H1 (cell line): ENCODE measurements around the gene KHDRBS2. TPM values are rescaled to one million over a fixed set of nuclear protein-coding genes. Genes with fewer than 3 reads are reported as not detected.

Experiments
- CTCF ChIA-PET: fragments of 300-600 bp; sonication (Branson Sonifier 250); formaldehyde crosslinking; loops from one replicate; lab custom pipeline; 2021; ENCODE audit not compliant: partially characterized antibody; lab: Charles Lee
- POLR2A ChIA-PET: fragments of 300-600 bp; sonication (Branson Sonifier 250); formaldehyde crosslinking; loops from one replicate; lab custom pipeline; 2021; ENCODE audit warnings: inconsistent platforms; ENCODE audit not compliant: partially characterized antibody; lab: Charles Lee
- DNase-seq, 2 experiments: peaks; one replicate each; pipeline versions ENCODE4 v3.0.0 to v3.0.0-alpha.2; 2010 to 2022; ENCODE audit warnings: low spot score in 2 of 2, low read depth in 1 of 2, mixed read lengths in 1 of 2
- FAIRE-seq: peaks from 2 replicates; lab custom pipeline; 2011; peaks lifted over from hg19 to GRCh38; lab: Jason Lieb, UNC
- H2AFZ ChIP-seq: 2 replicates; pipeline ENCODE4 v1.8.1; 2012; ENCODE audit warnings: low read length, inconsistent platforms
- H2AK5ac ChIP-seq: 2 replicates; pipeline ENCODE4 v1.6.1; 2013; ENCODE audit warnings: low read depth, low read length
- H2BK120ac ChIP-seq: replicated peaks from 2 replicates; pipeline ENCODE3; 2013; ENCODE audit warnings: low read depth, low read length, inconsistent platforms
- H2BK12ac ChIP-seq: 2 replicates; pipeline ENCODE4 v1.6.1; 2013; ENCODE audit warnings: low read depth, low read length
- H2BK15ac ChIP-seq: 2 replicates; pipeline ENCODE4 v1.6.1; 2013; ENCODE audit warnings: low read length
- H2BK20ac ChIP-seq: 2 replicates; pipeline ENCODE4 v1.6.1; 2013; ENCODE audit warnings: low read length
- H2BK5ac ChIP-seq: 2 replicates; pipeline ENCODE4 v1.6.1; 2013; ENCODE audit warnings: low read depth, low read length
- H3K14ac ChIP-seq: 2 replicates; pipeline ENCODE4 v1.6.1; 2013; ENCODE audit warnings: inconsistent platforms; ENCODE audit not compliant: insufficient read length
- H3K18ac ChIP-seq: 2 replicates; pipeline ENCODE4 v1.6.1; 2013; ENCODE audit warnings: low read length; ENCODE audit errors: extremely low read depth
- H3K23ac ChIP-seq: 2 replicates; pipeline ENCODE4 v1.6.1; 2013; ENCODE audit warnings: inconsistent platforms; ENCODE audit not compliant: insufficient read length
- H3K23me2 ChIP-seq: 2 replicates; pipeline ENCODE4 v1.6.1; 2013; ENCODE audit warnings: low read depth, low read length
- H3K27ac ChIP-seq: 2 replicates; pipeline ENCODE4 v1.6.1; 2011; ENCODE audit warnings: low read depth, low read length, inconsistent platforms
- H3K27me3 ChIP-seq, 4 experiments: replicated peaks in 1 of 4; 1 replicate in 1 of 4; 2 replicates in 3 of 4; pipeline versions ENCODE4 v1.6.1 to v1.8.1; 2011 to 2013; ENCODE audit warnings: low read length in 3 of 4, mild to moderate bottlenecking in 3 of 4, inconsistent platforms in 2 of 4, mixed read lengths in 2 of 4, moderate library complexity in 1 of 4; ENCODE audit not compliant: control insufficient read depth in 3 of 4, insufficient read depth in 3 of 4; ENCODE audit errors: extremely low read depth in 1 of 4
- H3K36me3 ChIP-seq, 4 experiments: 2 replicates each; pipeline versions ENCODE4 v1.6.1 to v1.8.1; 2011 to 2013; ENCODE audit warnings: mild to moderate bottlenecking in 4 of 4, low read length in 3 of 4, moderate library complexity in 2 of 4, control low read depth in 1 of 4, inconsistent platforms in 1 of 4; ENCODE audit not compliant: insufficient read depth in 4 of 4, control insufficient read depth in 2 of 4
- H3K4ac ChIP-seq: replicated peaks from 2 replicates; pipeline ENCODE3; 2013; ENCODE audit warnings: low read length, low read depth, mixed read lengths, inconsistent platforms; ENCODE audit not compliant: insufficient read length
- H3K4me1 ChIP-seq, 4 experiments: replicated peaks in 1 of 4; 1 replicate in 1 of 4; 2 replicates in 3 of 4; pipeline versions ENCODE4 v1.6.1 to v1.8.1; 2011 to 2013; ENCODE audit warnings: low read length in 3 of 4, inconsistent platforms in 2 of 4, mixed read lengths in 1 of 4; ENCODE audit not compliant: insufficient read depth in 4 of 4, control insufficient read depth in 3 of 4
- H3K4me2 ChIP-seq, 2 experiments: 2 replicates each; pipeline versions ENCODE4 v1.6.1 to v1.8.1; 2011 to 2013; ENCODE audit warnings: low read depth in 2 of 2, low read length in 2 of 2, control low read depth in 1 of 2, inconsistent platforms in 1 of 2, mild to moderate bottlenecking in 1 of 2; ENCODE audit not compliant: insufficient read depth in 1 of 2
- H3K4me3 ChIP-seq, 4 experiments: fragments of 200-600, 300-600 bp in 1 of 4; sonication (generic), shearing (Covaris generic), sonication (Bioruptor Twin) in 1 of 4; 2 replicates each; pipeline versions ENCODE4 v1.5.1 to v1.8.1; 2011 to 2016; ENCODE audit warnings: low read length in 4 of 4, low read depth in 3 of 4, control low read depth in 2 of 4, inconsistent platforms in 2 of 4, mild to moderate bottlenecking in 2 of 4, mixed read lengths in 1 of 4, moderate library complexity in 1 of 4; ENCODE audit not compliant: insufficient read depth in 2 of 4; ENCODE audit errors: extremely low read depth in 1 of 4
- H3K56ac ChIP-seq: replicated peaks from 2 replicates; pipeline ENCODE3; 2013; ENCODE audit warnings: low read depth, mild to moderate bottlenecking, mixed read lengths, low read length, inconsistent platforms; ENCODE audit not compliant: insufficient read length
- H3K79me1 ChIP-seq: 2 replicates; pipeline ENCODE4 v1.6.1; 2013; ENCODE audit warnings: low read depth, low read length, control low read depth
- H3K79me2 ChIP-seq, 2 experiments: 2 replicates each; pipeline versions ENCODE4 v1.6.1 to v1.8.1; 2012 to 2013; ENCODE audit warnings: low read length in 2 of 2, mild to moderate bottlenecking in 2 of 2, inconsistent platforms in 1 of 2; ENCODE audit not compliant: insufficient read depth in 2 of 2, control insufficient read depth in 1 of 2
- H3K9ac ChIP-seq, 4 experiments: replicated peaks in 1 of 4; 1 replicate in 1 of 4; 2 replicates in 3 of 4; pipeline versions ENCODE4 v1.6.1 to v1.8.1; 2011 to 2013; ENCODE audit warnings: low read depth in 3 of 4, low read length in 3 of 4, control low read depth in 2 of 4, mild to moderate bottlenecking in 2 of 4, moderate library complexity in 2 of 4, inconsistent platforms in 1 of 4; ENCODE audit errors: extremely low read depth in 1 of 4
- H3K9me3 ChIP-seq, 2 experiments: 2 replicates each; pipeline versions ENCODE4 v1.6.1 to v1.8.1; 2012 to 2013; ENCODE audit warnings: mild to moderate bottlenecking in 2 of 2, moderate library complexity in 2 of 2, control low read depth in 1 of 2, inconsistent platforms in 1 of 2, low read depth in 1 of 2, low read length in 1 of 2, mixed read lengths in 1 of 2; ENCODE audit not compliant: insufficient read depth in 2 of 2
- H4K20me1 ChIP-seq, 2 experiments: replicated peaks in 1 of 2; 2 replicates each; pipeline versions ENCODE3 to v1.8.1; 2011 to 2013; ENCODE audit warnings: inconsistent platforms in 2 of 2, low read length in 2 of 2, mild to moderate bottlenecking in 1 of 2; ENCODE audit not compliant: insufficient read depth in 2 of 2, control insufficient read depth in 1 of 2
- H4K5ac ChIP-seq: 2 replicates; pipeline ENCODE4 v1.6.1; 2013; ENCODE audit warnings: low read length, low read depth, mixed read lengths, inconsistent platforms; ENCODE audit not compliant: insufficient read length
- H4K8ac ChIP-seq: 2 replicates; pipeline ENCODE4 v1.8.0; 2013; ENCODE audit warnings: mild to moderate bottlenecking, moderate library complexity, low read length, inconsistent platforms; ENCODE audit not compliant: insufficient read depth; ENCODE audit errors: extremely low read depth
- H4K91ac ChIP-seq: replicated peaks from 2 replicates; pipeline ENCODE3; 2013; ENCODE audit warnings: low read length, mixed read lengths, inconsistent platforms; ENCODE audit not compliant: insufficient read length
- BRCA1 ChIP-seq: IDR thresholded peaks from 2 replicates; pipeline ENCODE4 v1.6.1; 2012; ENCODE audit warnings: low read depth, low read length, improper control_type of control experiment
- CTBP2 ChIP-seq: IDR thresholded peaks from 2 replicates; pipeline ENCODE4 v1.7.0; 2011; ENCODE audit warnings: borderline replicate concordance, mild to moderate bottlenecking, moderate library complexity, mixed read lengths, low read length; ENCODE audit not compliant: insufficient read depth, insufficient read length
- GABPA ChIP-seq: IDR thresholded peaks from 2 replicates; pipeline ENCODE4 v1.6.1; 2011; ENCODE audit warnings: mild to moderate bottlenecking, low read length, moderate library complexity, borderline replicate concordance; ENCODE audit not compliant: insufficient read depth
- GTF2F1 ChIP-seq: IDR thresholded peaks from 2 replicates; pipeline ENCODE4 v1.6.1; 2012; ENCODE audit warnings: low read depth, low read length, improper control_type of control experiment, borderline replicate concordance
- SP4 ChIP-seq: IDR thresholded peaks from 2 replicates; pipeline ENCODE4 v1.6.1; 2012; ENCODE audit warnings: low read length, inconsistent platforms
- TBP ChIP-seq: IDR thresholded peaks from 2 replicates; pipeline ENCODE4 v1.6.1; 2011; ENCODE audit warnings: low read depth, low read length, improper control_type of control experiment
- TCF12 ChIP-seq: IDR thresholded peaks from 2 replicates; pipeline ENCODE4 v1.6.1; 2011; ENCODE audit warnings: low read depth, mild to moderate bottlenecking, low read length
- WGBS, 2 experiments: shearing (Covaris generic) in 1 of 2; methylation state at CpG; one replicate each; pipeline versions ENCODE4 v1.1.6 to v1.1.7; 2013 to 2015; ENCODE audit warnings: low lambda C conversion rate in 2 of 2, mixed read lengths in 2 of 2, inconsistent platforms in 1 of 2, low coverage in 1 of 2, missing lambda C conversion rate in 1 of 2; ENCODE audit not compliant: insufficient replicate concordance in 2 of 2, insufficient coverage in 1 of 2, insufficient read length in 1 of 2; ENCODE audit errors: extremely low coverage in 1 of 2, missing lambda C conversion rate in 1 of 2; 5-methylcytosine and 5-hydroxymethylcytosine counted together
- polyA plus RNA-seq, 7 experiments: library from polyadenylated mRNA; depleted of rRNA in 3 of 7; stranded (reverse) in 5 of 7; unstranded in 2 of 7; fragments of >200 nt in 5 of 7; fragments of 200-250 nt in 2 of 7; gene quantifications; 1 replicate in 5 of 7; 2 replicates in 1 of 7; 4 replicates in 1 of 7; pipeline versions ENCODE4 v1.2.1 to v1.2.3, GENCODE V29; 2011 to 2013; ENCODE audit warnings: missing spikeins in 2 of 7, mixed read lengths in 2 of 7
- total RNA-seq: library from RNA; stranded (reverse); fragmentation: NEBNext Ultra II Directional; extraction: Animal tissue kit (Norgen Biotek cat#: 25700); gene quantifications from 2 replicates; pipeline ENCODE4 v1.2.1, GENCODE V29; 2021
- TF ChIP-seq, protein P1 (sequence below): IDR thresholded peaks from 2 replicates; pipeline ENCODE4 v1.6.1; 2011; ENCODE audit warnings: low read depth, mild to moderate bottlenecking, low read length; ENCODE audit not compliant: insufficient read depth
- TF ChIP-seq, protein P2 (sequence below): IDR thresholded peaks from 2 replicates; pipeline ENCODE4 v1.6.1; 2012; ENCODE audit warnings: inconsistent platforms

Gene KHDRBS2
- total and polyA plus RNA-seq, 2 of the 8 experiments (the other 6 are each of a cell fraction or from before 2014, with no cell fraction given) = 5.2 to 7.7 TPM

DNA sequence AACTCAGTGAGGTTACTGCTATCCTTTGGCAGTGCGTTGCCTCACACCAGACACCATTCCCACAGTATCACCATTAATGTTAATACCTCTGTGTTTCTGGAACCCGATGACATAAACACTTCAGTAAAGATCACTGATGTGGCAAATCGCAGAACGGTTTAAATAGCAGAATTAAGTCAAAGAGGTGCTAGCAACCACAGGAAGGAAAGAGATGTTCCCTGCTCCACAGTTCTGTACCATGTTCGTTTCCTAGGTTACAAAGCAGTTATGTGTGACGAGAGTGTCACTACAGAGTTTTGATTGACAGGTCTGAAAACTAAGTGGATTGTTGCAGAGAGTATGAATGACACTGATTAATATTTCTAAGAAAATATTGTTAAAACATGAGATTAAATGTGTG, 272.3 kb downstream of the KHDRBS2 start:
- no peak for DNase-seq
- no peak overlapping the region for H3K23ac ChIP-seq
- H3K9me3 ChIP-seq = no peaks in the 10 kb centered on the region; a peak in 1 of 4 replicates
- H3K79me2 ChIP-seq = no peaks in the 10 kb centered on the region
- H2BK20ac ChIP-seq = no peak overlapping the region
- H3K18ac ChIP-seq = no peak overlapping the region
- no peak overlapping the region for H3K4me2 ChIP-seq
- no peak overlapping the region for H2AFZ ChIP-seq
- H2BK120ac ChIP-seq = no peak overlapping the region
- no peak overlapping the region for H4K5ac ChIP-seq
- no peaks in the 10 kb centered on the region for H3K4me1 ChIP-seq
- H4K8ac ChIP-seq = no peak overlapping the region
- H3K23me2 ChIP-seq = no peaks in the 10 kb centered on the region
- WGBS, 2 experiments = 83% methylated on average over 6 of the region's 6 CpGs; no CpG with 5 or more reads in 1 of the 2 experiments
- H3K56ac ChIP-seq = no peak overlapping the region
- no peak overlapping the region for H2BK12ac ChIP-seq
- no peak overlapping the region for H3K27ac ChIP-seq
- no peak overlapping the region for H3K4ac ChIP-seq
- no peak overlapping the region for H3K4me3 ChIP-seq
- FAIRE-seq = no peak
- no peak overlapping the region for H3K9ac ChIP-seq
- no peak overlapping the region for H2AK5ac ChIP-seq
- H4K20me1 ChIP-seq = no peaks in the 10 kb centered on the region
- H3K14ac ChIP-seq = no peak overlapping the region
- H3K79me1 ChIP-seq = no peaks in the 10 kb centered on the region
- no peak overlapping the region for H2BK5ac ChIP-seq
- H4K91ac ChIP-seq = no peak overlapping the region
- H3K36me3 ChIP-seq = no peaks in the 10 kb centered on the region; a peak in 1 of 8 replicates
- POLR2A ChIA-PET = no interaction called here
- CTCF ChIA-PET = no interaction called here
- no peaks in the 10 kb centered on the region for H3K27me3 ChIP-seq
- H2BK15ac ChIP-seq = no peak overlapping the region
- TF ChIP-seq, protein P1, sequence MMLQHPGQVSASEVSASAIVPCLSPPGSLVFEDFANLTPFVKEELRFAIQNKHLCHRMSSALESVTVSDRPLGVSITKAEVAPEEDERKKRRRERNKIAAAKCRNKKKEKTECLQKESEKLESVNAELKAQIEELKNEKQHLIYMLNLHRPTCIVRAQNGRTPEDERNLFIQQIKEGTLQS = no peak
- TF ChIP-seq SP4 (no peak), TCF12 (no peak), TBP (no peak), BRCA1 (no peak), GABPA (no peak), CTBP2 (no peak), GTF2F1 (no peak)
- TF ChIP-seq, protein P2, sequence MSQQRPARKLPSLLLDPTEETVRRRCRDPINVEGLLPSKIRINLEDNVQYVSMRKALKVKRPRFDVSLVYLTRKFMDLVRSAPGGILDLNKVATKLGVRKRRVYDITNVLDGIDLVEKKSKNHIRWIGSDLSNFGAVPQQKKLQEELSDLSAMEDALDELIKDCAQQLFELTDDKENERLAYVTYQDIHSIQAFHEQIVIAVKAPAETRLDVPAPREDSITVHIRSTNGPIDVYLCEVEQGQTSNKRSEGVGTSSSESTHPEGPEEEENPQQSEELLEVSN = no peak
